ENCODE results near the gene RPH3AL.
"Not testable (repeated sequence)": the region's sequence is repeated elsewhere in the genome, so short reads cannot be mapped to it uniquely, and the experiment has no call there.

RPH3AL gene

GRCh38 chr17:315399-315798 is 37.2 kb downstream of the RPH3AL start:
- not testable (repeated sequence) for DNase-seq

GRCh38 chr17:314614-314944 is 38.0 kb downstream of the RPH3AL start:
- DNase-seq: not testable (repeated sequence)

- no peak for DNase-seq
Observed at GRCh38 chr17:313911-314613, 38.5 kb downstream of the RPH3AL start.

- no peak for DNase-seq
Observed at GRCh38 chr17:313231-313630, 39.4 kb downstream of the RPH3AL start.

- no peak for DNase-seq
Observed at GRCh38 chr17:312476-313148, 40.0 kb downstream of the RPH3AL start.

- no peak for DNase-seq
Observed at GRCh38 chr17:311119-311782, 41.4 kb downstream of the RPH3AL start.

- no peak for DNase-seq
Observed at GRCh38 chr17:310111-311010, 42.2 kb downstream of the RPH3AL start.

- DNase-seq: no peak
Observed at GRCh38 chr17:309361-309888, 43.2 kb downstream of the RPH3AL start.

- DNase-seq: no peak
Observed at GRCh38 chr17:307741-308507, 44.7 kb downstream of the RPH3AL start.

GRCh38 chr17:307295-307691 is 45.3 kb downstream of the RPH3AL start:
- DNase-seq: no peak

- DNase-seq: no peak
Observed at GRCh38 chr17:306536-307294, 45.9 kb downstream of the RPH3AL start.

- no peak for DNase-seq
Observed at GRCh38 chr17:306116-306515, 46.5 kb downstream of the RPH3AL start.

- no peak for DNase-seq
Observed at GRCh38 chr17:305090-305976, 47.3 kb downstream of the RPH3AL start.

GRCh38 chr17:304461-304860 is 48.1 kb downstream of the RPH3AL start:
- DNase-seq: no peak

- DNase-seq: no peak
Observed at GRCh38 chr17:303168-303567, 49.4 kb downstream of the RPH3AL start.

- DNase-seq: no peak
Observed at GRCh38 chr17:302300-302698, 50.3 kb downstream of the RPH3AL start.

- no peak for DNase-seq
Observed at GRCh38 chr17:301681-302299, 50.8 kb downstream of the RPH3AL start.

- no peak for DNase-seq
Observed at GRCh38 chr17:300881-301280, 51.7 kb downstream of the RPH3AL start.

GRCh38 chr17:299546-299945 is 53.1 kb downstream of the RPH3AL start:
- DNase-seq: no peak
